BE2C (cell line): ENCODE measurements around the gene CLDN2.
A peak's percentile ranks its signal among the peaks of the same experiment; 100 is the strongest.
"Not testable (repeated sequence)": the region's sequence is repeated elsewhere in the genome, so short reads cannot be mapped to it uniquely, and the experiment has no call there.

Source experiments
- DNase-seq: peaks from one replicate; pipeline ENCODE4 v3.0.0-alpha.2; 2020
- H3K27me3 ChIP-seq: fragments of 250-450 bp; sonication (Bioruptor Pico); 2 replicates; pipeline ENCODE4 v1.5.1; 2020; ENCODE audit warnings: mild to moderate bottlenecking
- H3K36me3 ChIP-seq: fragments of 250-450 bp; sonication (Bioruptor Pico); 2 replicates; pipeline ENCODE4 v1.5.1; 2020; ENCODE audit warnings: mild to moderate bottlenecking
- H3K4me1 ChIP-seq: fragments of 250-450 bp; sonication (Bioruptor Pico); 2 replicates; pipeline ENCODE4 v1.5.1; 2020
- H3K4me3 ChIP-seq: 2 replicates; pipeline ENCODE4 v1.5.1; 2011; ENCODE audit warnings: low read depth, low read length
- H3K9me3 ChIP-seq: fragments of 250-450 bp; sonication (Bioruptor Pico); 2 replicates; pipeline ENCODE4 v1.5.1; 2020
- CTCF ChIP-seq: IDR thresholded peaks from 2 replicates; pipeline ENCODE4 v1.5.1; 2012; ENCODE audit warnings: mild to moderate bottlenecking, low read depth, low read length

The CLDN2 gene

GRCh38 chrX:106955004-106955772 lies 35.0 kb downstream of the CLDN2 start:
- H3K4me3 ChIP-seq = no peak overlapping the region
- H3K27me3 ChIP-seq = no peaks in the 10 kb centered on the region
- H3K4me1 ChIP-seq = 0 out of 2 replicates have a peak, but pooled peaks cover 4% of the 10 kb centered on the region
- no peaks in the 10 kb centered on the region for H3K9me3 ChIP-seq
- TF ChIP-seq CTCF = no peak
- H3K36me3 ChIP-seq = no peaks in the 10 kb centered on the region
- peak; percentile 8 for DNase-seq

GRCh38 chrX:106957856-106958255 lies 37.7 kb downstream of the CLDN2 start:
- TF ChIP-seq CTCF = no peak
- Histone ChIP-seq H3K4me3 (no peak overlapping the region), H3K36me3 (no peaks in the 10 kb centered on the region), H3K9me3 (no peaks in the 10 kb centered on the region), H3K4me1 (0 out of 2 replicates have a peak, but pooled peaks cover 4% of the 10 kb centered on the region), H3K27me3 (no peaks in the 10 kb centered on the region)
- DNase-seq = no peak

- DNase-seq = no peak
- no peak for TF ChIP-seq CTCF
- Histone ChIP-seq H3K9me3 (no peaks in the 10 kb centered on the region), H3K36me3 (no peaks in the 10 kb centered on the region), H3K4me3 (no peak overlapping the region), H3K4me1 (0 out of 2 replicates have a peak, but pooled peaks cover 3% of the 10 kb centered on the region), H3K27me3 (no peaks in the 10 kb centered on the region)
Measured at GRCh38 chrX:106959901-106960300, 39.7 kb downstream of the CLDN2 start.

GRCh38 chrX:106963111-106963510 lies 42.9 kb downstream of the CLDN2 start:
- H3K36me3 ChIP-seq = no peaks in the 10 kb centered on the region
- H3K9me3 ChIP-seq = no peaks in the 10 kb centered on the region
- no peak for TF ChIP-seq CTCF
- H3K4me1 ChIP-seq = no peaks in the 10 kb centered on the region
- no peak overlapping the region for H3K4me3 ChIP-seq
- no peak for DNase-seq
- no peaks in the 10 kb centered on the region for H3K27me3 ChIP-seq

- H3K4me1 ChIP-seq = no peaks in the 10 kb centered on the region
- TF ChIP-seq CTCF = no peak
- no peaks in the 10 kb centered on the region for H3K9me3 ChIP-seq
- no peaks in the 10 kb centered on the region for H3K36me3 ChIP-seq
- no peak for DNase-seq
- H3K27me3 ChIP-seq = no peaks in the 10 kb centered on the region
- H3K4me3 ChIP-seq = no peak overlapping the region
Measured at GRCh38 chrX:106964290-106964689, 44.1 kb downstream of the CLDN2 start.

GRCh38 chrX:106966547-106966946 lies 46.3 kb downstream of the CLDN2 start:
- not testable (repeated sequence) for H3K27me3 ChIP-seq, H3K4me3 ChIP-seq, H3K4me1 ChIP-seq, DNase-seq, H3K9me3 ChIP-seq, H3K36me3 ChIP-seq
